GM20000 (cell line): ENCODE results near the gene F7.

Experiments used
- DNase-seq: peaks from one replicate; pipeline ENCODE4 v3.0.0; 2012; ENCODE audit warnings: low spot score
- CTCF ChIP-seq: IDR thresholded peaks from 2 replicates; pipeline ENCODE4 v1.5.1; 2012; ENCODE audit warnings: mild to moderate bottlenecking, control low read depth; ENCODE audit errors: extremely low read depth, missing control alignments

The F7 gene

GRCh38 chr13:113147206-113147605 is 41.6 kb downstream of the F7 start:
- no peak for TF ChIP-seq CTCF

GRCh38 chr13:113148407-113148806 is 42.8 kb downstream of the F7 start:
- no peak for DNase-seq
- no peak for TF ChIP-seq CTCF

More at GRCh38 chr13:113147206-113147605, 41.6 kb downstream of the F7 start:
- DNase-seq: no peak

- TF ChIP-seq CTCF: no peak
- no peak for DNase-seq
These were observed 43.4 kb downstream of the F7 start for GRCh38 chr13:113148940-113149503.

- TF ChIP-seq CTCF: no peak
- DNase-seq: no peak
These were observed 44.3 kb downstream of the F7 start for GRCh38 chr13:113149711-113150549.

GRCh38 chr13:113150550-113151365 is 45.2 kb downstream of the F7 start:
- no peak for DNase-seq
- TF ChIP-seq CTCF: no peak

GRCh38 chr13:113151745-113152690 is 46.4 kb downstream of the F7 start:
- peak; percentile 62 for DNase-seq
- TF ChIP-seq CTCF: no peak
